Activated CD4-positive, alpha-beta T cell treated with anti-CD3 and anti-CD28 coated beads, Interleukin-10, Interleukin-2, amounts not matched to agents 100 ng/mL and 50 ng/mL, durations not matched to agents 16 hours and 8 hours (primary cell): Measurements from ENCODE around the gene TEKT1.
"Not testable (repeated sequence)": the region's sequence is repeated elsewhere in the genome, so short reads cannot be mapped to it uniquely, and the experiment has no call there.

Experiments used
- DNase-seq: peaks from one replicate; pipeline ENCODE4 v3.0.0-alpha.2; 2020

TEKT1 gene

DNA sequence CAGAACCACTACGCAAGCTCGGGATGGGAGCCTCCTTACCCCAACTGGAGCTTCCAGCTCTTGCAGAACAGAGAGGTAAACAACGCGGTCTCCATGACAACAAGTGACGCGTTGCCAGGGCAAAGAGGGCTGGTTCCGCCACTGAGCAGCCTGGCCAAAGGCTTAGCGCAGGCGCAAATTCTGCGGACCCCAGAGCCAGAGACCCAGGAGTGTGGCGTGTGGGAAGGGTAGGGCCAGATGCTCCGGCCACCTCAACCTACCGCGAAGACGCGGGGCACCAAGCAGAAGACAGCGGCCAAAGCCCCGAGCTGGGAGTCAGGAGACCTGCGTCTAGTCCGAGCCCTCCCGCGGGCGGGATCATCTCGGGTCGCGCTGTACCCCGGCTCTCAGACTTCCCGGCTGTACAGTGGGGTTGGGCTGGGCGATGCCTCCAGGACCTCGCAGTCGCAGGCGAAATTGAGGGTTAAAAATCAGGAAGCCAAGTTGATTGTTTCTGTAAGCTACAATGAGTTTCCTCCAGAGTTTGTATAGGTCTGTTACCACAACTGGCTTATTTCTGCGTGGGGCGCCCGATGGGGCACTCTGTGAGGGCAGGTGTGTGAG lies at the start of gene TEKT1:
Gene TEKT1 (minus strand): TSS at position 69 of the 603 bp plus-strand sequence. CDS start 1,353 bp downstream, outside the sequence.
- DNase-seq = peak; percentile 70

DNA sequence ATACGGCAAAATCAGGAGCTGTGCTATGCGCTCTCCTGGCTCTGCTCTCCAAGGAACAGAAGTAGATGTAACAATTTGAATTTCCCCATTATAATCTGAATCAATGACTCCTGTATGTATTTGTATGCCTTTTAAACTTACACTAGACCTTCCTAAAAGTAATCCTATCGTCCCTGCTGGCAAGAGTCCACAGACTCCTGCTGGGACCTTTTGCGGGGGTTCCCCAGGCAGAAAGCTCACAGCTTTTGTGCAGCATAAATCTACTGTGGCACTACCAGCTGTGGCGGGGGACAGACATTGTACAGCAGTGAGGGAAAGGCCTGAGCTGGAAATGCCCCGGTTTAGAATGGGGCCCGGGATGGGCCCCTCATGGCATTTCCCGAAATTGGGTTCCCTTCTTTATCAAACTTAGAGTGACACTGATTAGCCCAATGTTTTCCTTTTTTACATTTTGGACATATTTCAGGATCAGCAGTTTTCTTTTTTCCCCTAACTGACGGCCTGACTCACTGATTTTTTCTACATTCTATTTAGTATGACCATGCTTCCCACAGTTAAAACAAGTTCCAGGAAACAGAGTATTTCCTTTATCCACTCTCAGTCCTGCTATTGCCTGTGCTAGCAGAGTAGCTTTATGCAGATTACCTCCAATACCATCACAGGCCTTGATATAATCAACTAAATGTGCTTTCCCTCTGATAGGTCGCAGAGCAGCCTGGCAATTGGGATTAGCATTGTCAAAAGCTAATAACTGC lies 47.9 kb upstream of the TEKT1 start:
- not testable (repeated sequence) for DNase-seq

DNA sequence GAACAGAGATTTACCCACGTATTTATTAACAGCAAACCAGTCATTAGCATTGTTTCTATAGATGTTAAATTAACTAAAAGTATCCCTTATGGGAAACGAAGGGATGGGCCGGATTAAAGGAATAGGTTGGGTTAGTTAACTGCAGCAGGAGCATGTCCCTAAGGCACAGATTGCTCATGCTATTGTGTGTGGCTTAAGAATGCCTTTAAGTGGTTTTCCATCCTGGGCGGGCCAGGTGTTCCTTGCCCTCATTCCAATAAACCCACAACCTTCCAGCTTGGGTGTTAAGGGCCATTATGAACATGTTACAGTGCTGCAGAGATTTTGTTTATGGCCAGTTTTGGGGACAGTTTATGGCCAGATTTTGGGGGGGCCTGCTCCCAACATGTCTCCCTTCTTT lies 43.7 kb upstream of the TEKT1 start:
- DNase-seq = not testable (repeated sequence)

DNA sequence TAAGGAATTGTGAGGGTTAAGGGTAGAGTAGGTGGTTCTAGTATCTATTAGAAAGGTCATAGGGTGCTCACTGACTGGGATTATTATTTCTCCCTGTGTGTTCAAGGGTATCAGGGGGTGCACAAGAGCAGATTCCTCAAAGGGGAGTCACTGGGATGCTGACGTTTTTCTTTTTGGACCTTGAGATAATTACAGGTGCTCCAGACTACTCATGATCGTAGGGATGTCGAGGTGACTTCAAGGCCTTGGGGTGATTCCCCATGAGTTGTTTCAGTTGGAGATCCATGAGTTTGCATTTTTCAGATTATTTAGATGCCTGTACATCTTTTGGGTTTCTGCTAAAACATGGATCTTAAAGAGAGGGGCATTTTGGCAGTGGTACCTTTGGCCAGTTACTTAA lies 41.4 kb upstream of the TEKT1 start:
- DNase-seq = no peak

DNA sequence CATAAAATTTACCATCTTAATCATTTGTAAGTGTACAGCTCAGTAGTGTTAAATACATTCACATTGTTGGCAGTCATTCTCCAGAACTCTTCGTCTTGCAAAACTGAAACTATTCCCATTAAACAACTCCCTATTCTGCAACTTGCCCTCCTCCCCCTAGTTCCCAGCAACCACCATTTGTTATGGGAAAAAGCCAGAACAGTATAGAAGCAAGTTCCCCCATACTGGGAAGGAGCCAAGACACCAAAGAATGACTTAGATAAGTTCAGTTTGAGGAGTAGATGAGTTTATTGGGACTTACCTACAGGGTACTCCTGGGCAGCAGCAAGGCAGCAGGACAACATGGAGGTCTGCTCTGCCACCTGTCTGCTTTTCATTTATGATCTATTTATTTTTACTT lies 39.3 kb upstream of the TEKT1 start:
- DNase-seq = no peak

DNA sequence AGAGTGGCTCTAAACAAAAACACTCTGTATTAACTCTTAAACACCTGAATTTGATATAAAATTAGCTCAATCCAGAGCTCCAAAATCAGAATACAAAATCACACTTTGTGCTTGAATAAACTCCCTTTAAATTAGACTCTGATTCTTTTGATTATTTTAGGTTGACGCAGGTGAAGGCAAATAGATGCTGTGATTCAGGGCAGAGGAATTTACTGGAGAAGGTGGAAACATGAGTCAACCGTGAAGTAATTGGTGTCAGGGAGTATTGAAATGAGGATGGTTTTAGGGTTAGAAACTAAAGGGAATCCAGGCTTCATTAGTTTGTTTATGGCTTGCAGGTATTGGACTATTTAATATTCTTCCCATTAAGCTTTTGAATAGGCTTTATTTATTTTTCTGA lies 37.1 kb upstream of the TEKT1 start:
- no peak for DNase-seq

DNA sequence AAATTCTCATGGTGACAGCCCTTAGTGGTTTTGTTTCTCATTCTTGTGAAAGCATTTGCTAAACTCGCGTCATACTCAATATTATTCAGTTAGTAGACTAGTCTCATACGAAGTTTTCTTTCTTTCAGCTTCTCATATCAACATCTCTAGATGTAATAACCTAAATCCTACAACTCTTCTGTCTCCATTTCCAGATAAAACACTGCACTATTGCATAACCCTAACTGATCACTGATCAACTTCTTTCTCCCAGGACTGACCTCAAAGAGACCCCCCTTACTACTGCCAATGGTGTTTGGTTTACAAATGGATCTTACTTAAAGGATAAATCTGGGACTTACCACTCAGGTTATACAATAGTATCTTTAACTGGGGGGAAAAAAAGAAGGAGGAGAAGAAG lies 36.3 kb upstream of the TEKT1 start:
- no peak for DNase-seq

DNA sequence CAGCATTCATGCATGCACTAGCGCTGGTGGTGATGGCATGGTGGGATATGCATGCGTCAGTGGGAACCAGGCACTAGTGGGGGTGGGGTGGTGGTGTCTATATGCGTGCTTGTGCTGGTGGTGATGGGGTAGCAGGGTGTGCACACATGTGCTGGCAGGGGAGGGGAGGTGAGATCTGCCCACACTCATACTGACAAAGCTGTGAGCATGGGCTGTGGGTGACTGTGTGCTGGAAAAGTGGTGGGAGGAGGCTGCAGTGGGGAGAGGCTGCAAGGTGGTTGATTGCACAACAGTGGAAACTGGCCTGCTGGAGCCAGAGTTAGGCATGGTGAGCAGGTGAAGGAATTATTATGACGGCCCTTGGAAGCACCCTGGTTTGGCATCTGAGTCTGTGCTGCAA lies 31.3 kb upstream of the TEKT1 start:
- DNase-seq = peak; percentile 3

DNA sequence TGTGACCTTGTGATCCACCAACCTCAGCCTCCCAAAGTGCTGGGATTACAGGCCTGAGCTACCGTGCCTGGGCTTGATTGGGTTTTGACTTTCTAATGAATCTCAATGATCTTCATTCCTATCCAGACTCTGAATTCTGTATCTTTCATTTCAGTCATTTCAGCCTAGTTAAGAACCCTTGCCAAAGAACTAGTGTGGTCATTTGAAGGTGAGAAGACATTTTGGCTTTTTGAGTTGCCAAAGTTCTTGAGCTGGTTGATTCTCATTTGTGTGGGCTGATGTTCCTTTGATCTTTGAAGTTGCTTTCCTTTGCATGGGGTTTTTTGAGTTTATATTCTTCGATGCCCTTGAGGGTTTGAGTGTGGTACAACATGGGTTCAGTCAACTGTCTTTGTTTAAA lies 30.6 kb upstream of the TEKT1 start:
- DNase-seq = peak; percentile 1

DNA sequence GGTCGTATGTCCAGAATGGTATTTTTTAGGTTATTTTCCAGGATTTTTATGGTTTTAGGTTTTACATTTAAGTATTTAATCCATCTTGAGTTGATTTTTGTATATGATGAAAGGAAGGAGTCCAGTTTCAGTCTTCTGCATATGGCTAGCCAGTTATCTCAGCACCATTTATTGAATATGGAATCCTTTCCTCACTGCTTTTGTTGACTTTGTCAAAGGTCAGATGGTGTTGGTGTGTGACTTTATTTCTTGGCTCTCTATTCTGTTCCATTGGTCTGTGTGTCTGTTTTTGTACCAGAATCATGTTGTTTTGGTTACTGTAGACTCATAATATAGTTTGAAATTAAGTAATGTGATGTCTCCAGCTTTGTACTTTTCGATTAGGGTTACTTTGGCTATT lies 26.4 kb upstream of the TEKT1 start:
- DNase-seq = no peak

DNA sequence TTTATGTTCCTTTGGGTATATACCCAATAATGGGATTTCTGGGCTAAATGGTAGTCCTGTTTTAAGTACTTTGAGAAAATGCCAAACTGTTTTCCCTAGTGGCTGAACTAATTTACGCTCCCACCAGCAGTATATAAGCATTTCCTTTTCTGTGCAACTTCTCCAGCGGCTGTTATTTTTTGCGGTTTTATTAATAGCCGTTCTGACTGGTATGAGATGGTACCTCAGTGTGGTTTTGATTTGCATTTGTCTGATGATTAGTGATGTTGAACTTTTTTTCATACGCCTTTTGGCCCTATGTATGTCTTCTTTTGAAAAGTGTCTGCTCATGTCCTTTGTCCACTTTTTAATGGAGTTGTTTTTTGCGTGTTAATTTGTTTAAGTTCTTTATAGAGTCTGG lies 25.8 kb upstream of the TEKT1 start:
- DNase-seq = no peak

DNA sequence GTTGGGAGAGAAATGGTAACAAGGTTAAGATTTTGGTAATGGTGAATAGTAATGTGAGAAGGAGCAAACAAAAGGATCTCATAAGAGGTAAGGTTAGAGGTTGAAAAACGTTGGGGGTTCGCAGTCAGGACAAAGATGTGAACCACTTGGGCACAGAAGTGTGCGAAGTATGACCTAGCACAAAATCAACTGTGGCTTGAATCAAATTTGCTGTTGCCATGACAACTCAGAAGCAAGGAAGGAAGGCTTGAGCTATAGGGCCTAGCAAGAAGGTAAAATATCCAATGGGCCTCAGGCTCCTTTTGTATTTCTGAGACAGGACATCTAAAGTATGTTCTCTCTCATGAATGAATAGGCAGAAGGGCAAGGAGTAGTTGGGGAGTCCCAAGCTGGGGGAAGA lies 24.5 kb upstream of the TEKT1 start:
- DNase-seq = no peak

DNA sequence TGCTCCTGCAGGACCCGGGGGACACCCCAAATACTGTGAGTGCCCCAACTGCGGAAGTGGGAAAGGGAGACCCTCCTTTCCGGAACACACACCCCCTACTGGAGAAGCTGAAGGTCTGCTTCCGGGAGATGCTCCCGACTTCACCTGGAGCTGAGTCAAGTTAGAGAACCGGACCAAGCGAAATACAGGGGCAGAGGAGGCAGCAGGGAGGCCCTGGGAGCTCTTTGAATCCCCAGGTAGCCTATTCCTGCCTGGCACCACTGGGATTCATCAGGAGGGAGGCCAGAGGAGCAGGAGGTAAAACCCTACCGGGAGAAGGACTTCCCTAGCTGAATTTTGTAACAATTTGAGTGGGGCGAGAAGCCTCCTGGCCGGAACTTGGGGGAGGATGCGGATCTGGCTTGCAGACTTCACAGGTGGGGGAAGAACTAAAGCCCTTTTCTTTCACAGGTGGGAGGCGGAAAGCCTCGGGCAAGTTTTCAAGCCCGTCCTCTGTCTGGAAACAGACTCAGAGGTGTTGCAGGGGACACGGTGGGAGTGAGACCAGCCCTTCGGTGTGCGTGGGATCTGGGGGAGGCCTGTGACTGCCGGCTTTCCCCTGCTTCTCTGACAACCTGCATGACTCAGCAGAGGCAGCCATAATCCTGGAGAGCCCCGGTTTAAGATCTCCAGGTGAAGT lies 22.4 kb upstream of the TEKT1 start:
- peak; percentile 49 for DNase-seq

DNA sequence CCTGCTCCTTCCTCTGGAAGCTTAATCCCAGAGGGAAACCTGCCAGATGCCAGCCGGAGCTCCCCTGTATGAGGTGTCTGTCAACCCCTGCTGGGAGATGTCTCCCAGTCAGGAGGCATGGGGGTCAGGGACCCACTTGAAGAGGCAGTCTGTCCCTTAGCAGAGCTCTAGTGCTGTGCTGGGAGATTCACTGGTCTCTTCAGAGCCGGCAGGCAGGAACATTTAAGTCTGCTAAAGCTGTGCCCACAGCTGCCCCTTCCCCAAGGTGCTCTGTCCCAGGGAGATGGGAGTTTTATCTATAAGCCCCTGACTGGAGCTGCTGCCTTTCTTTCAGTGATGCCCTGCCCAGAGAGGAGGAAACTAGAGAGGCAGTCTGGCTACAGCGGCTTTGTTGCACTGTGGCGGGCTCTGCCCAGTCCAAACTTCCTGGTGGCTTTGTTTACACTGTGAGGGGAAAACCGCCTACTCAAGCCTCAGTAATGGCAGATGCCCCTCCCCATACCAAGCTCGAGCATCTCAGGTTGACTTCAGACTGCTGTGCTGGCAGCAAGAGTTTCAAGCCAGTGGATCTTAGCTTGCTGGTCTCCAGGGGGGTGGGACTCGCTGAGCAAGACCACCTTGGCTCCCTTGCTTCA lies 17.1 kb upstream of the TEKT1 start:
- not testable (repeated sequence) for DNase-seq

DNA sequence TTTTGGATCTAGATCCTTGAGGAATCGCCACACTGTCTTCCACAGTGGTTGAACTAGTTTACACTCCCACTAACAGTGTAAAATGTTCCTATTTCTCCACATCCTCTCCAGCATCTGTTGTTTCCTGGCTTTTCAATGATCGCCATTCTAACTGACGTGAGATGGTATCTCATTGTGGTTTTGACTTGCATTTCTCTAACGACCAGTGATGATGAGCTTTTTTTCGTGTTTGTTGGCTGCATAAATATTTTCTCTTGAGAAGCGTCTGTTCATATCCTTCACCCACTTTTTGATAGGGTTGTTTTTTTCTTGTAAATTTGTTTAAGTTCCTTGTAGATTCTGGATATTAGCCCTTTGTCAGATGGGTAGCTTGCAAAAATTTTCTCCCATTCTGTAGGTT lies 14.6 kb upstream of the TEKT1 start:
- not testable (repeated sequence) for DNase-seq

DNA sequence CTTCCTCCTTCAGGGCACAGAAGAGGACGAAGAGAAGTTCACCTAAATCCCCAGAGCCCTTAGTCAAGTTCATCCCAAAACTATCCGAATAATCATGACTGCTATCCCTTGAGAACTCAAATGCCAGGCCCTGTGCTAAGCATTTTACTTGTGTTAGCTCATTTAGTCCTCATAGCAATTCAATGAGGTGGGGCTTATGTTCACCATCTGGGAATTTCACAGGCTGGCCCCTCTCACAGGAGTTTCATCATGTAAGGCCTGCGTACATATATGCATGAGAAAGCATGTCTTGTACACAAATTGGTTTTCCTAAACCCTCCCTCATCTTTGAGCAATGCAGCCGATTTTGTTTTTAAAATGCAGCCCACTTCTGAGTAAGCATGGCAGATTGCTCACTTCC lies 12.9 kb upstream of the TEKT1 start:
- not testable (repeated sequence) for DNase-seq

DNA sequence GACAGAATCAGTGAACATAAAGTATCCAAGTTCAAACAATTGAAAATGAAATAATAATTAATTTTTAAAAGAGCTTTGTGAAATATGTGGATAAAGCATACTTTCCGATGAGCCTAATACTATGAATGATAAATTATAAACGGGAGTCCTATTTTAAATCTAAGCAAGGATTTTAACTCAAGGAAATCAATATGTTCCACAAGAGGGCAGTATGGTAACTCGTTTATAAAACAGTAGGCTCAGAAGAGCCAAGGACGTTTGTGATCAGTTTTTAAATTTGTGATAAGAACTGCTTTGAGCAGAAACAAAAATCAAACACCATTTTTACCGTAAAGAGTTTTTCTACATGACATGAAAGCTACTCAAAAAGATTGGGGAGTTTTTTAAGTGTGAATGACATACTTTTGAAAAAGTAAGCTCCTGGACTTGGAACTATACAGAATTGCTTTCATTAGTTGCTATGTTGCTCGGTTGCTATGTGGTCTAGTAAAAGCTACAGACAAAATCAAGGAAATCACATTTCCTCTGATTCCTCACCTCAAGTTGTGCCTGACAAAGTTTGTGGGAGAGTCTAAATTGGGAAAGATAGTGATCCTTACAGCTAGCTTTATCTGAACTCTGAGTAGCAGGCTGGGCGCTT lies 11.8 kb upstream of the TEKT1 start:
- DNase-seq = peak; percentile 38

DNA sequence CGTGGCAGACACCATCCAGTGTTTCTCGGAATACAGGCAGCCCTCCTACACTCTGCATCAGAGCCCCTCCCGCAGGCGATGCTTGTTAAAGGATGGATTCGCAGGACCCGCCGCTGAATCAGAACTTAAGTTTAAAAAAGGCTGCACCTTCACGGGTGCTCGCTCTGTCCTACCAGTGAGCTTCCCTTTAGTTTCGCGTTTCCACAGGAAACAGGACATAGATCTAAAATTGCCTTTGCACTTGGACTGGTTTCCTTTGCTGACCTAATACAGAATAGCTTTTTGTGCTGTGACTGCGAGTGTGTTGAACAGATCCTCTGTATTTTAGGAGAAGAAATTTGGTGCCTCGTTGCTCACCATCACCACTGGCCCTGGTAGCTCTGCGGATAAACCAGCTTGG lies 10.2 kb upstream of the TEKT1 start:
- DNase-seq = not testable (repeated sequence)

DNA sequence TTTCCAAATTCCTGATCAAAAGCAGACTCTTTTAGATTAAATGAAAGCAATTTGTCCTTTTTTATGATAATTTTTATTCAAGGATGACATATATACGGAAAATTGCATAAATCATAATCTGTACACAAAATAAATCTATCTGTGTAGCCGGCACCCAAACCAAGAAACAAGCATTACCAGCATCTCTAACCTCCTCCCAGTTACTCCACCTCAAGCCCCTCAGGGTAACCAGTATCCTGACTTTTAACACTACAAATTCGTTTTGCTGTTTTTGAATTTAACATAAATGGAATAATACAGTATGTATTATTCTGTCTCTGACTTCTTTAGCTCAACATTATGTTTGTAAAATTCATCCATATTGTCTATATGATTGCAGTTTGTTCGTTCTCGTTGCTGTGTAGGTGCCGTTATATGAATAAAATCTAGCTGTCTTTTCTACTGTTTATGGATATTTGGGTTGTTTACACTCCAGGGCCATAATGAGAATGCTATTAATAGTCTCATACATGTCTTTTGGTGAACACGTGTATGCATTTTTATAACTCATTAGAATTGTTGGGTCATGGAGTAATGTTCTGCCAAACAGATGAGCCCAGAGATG lies 1.0 kb downstream of the TEKT1 start:
- DNase-seq = no peak

DNA sequence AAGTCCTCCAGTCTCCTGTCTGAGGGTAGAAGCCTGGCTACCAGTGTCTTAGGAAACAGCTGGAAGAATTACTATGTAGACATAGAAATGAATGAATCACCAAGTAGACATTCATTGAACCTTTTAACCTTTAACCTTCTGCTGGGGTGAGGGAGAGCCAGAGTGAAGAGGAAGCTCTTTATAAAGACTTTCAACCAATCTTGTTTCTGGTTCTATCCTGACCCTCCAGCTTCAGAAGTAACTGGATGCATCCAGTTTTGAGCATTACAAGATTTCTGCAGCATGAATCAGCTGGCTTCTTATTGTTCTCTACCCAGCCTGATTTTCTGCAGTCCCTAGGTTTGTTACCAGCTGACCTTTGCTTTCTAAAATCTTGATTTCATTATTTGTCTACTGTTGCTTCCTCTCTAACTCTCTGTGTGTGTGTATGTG lies 8.5 kb downstream of the TEKT1 start:
- DNase-seq = no peak

DNA sequence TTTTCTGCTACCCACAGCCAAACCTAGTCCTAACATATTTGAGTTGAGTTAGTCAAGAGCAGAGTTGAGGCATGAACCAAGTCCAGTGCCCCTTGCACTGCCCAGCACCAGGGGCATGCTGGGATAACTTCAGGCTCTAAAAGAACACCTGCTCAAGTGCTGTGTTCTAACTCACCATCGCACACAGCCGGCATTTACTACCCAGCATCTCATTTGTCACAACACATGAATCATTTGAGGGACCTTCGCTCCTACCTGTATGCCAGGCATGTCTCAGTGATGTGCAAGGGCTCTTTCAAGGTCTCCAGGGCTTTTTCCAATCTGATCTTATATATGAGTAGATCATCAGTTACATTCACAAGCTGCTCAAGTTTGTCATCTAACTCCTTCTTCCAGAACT lies 12.6 kb downstream of the TEKT1 start:
- no peak for DNase-seq

DNA sequence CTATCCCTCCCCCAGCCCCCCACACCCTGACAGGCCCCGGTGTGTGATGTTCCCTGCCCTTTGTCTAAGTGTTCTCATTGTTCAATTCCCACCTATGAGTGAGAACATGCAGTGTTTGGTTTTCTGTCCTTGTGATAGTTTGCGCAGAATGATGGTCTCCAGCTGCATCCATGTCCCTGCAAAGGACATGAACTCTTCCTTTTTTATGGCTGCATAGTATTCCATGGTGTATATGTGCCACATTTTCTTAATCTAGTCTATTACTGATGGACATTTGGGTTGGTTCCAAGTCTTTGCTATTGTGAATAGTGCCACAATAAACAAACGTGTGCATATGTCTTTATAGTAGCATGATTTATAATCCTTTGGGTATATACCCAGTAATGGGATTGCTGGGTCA lies 15.2 kb downstream of the TEKT1 start:
- DNase-seq = not testable (repeated sequence)

DNA sequence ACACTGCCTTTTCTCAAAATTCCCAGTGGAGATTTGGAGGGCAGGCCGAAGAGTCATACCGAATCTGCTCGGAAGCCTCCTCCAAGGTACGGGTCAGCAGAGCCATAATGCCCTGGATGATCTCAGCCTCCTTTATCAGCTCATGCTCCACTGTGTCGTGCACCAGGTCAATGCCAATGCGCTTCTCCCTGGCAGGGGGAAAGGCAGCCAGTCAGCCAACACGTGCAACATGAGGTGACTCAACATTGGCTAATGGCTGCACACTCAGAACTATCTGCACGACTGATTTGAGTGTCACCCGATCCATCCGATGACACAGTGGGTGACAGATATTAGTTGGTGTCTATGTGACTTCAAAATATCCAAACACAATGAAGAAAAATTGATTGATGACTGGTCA lies 15.8 kb downstream of the TEKT1 start:
- no peak for DNase-seq
